SK-N-SH (cell line): ENCODE measurements around the gene SPATA13. TPM values are rescaled to one million over a fixed set of nuclear protein-coding genes. Genes with fewer than 3 reads are reported as not detected.

ENCODE experiments used
- CTCF ChIA-PET: fragments of 300-600, 350-600 bp; formaldehyde crosslinking; extraction: SDS; loops from one replicate; lab custom pipeline; 2021; lab: Yijun Ruan, JAX
- POLR2A ChIA-PET: fragments of 350-600 bp; sonication (Branson Sonifier 250); formaldehyde crosslinking; extraction: SDS; loops from one replicate; lab custom pipeline; 2020; ENCODE audit warnings: antibody characterized with exemption, inconsistent platforms; lab: Yijun Ruan, JAX
- DNase-seq: peaks from one replicate; pipeline ENCODE4 v3.0.0; 2012
- H2AFZ ChIP-seq: fragments of 200-600 bp; sonication (generic); 2 replicates; pipeline ENCODE4 v1.8.1; 2016; ENCODE audit warnings: antibody characterized with exemption, mild to moderate bottlenecking, low read depth
- H3F3A ChIP-seq: fragments of 200-600 bp; sonication (generic); replicated peaks from 2 replicates; pipeline ENCODE3; 2016; ENCODE audit warnings: antibody characterized with exemption, mild to moderate bottlenecking; ENCODE audit not compliant: insufficient read depth
- H3K27ac ChIP-seq, 2 experiments: fragments of 200-500 bp in 1 of 2; fragments of 200-600 bp in 1 of 2; sonication (Bioruptor generic) in 1 of 2; sonication (generic), shearing (Covaris generic) in 1 of 2; 2 replicates each; pipeline versions ENCODE4 v1.5.1 to v1.6.1; 2014 to 2016; ENCODE audit warnings: low read depth in 2 of 2, inconsistent platforms in 1 of 2, low read length in 1 of 2, mild to moderate bottlenecking in 1 of 2, mixed read lengths in 1 of 2
- H3K27me3 ChIP-seq: fragments of 200-600 bp; sonication (generic), shearing (Covaris generic); 2 replicates; pipeline ENCODE4 v1.6.1; 2016; ENCODE audit warnings: mixed run types; ENCODE audit not compliant: insufficient read depth
- H3K36me3 ChIP-seq, 2 experiments: fragments of 200-500 bp in 1 of 2; fragments of 200-600 bp in 1 of 2; sonication (Bioruptor generic) in 1 of 2; sonication (generic) in 1 of 2; replicated peaks in 1 of 2; 2 replicates each; pipeline versions ENCODE3 to v1.5.1; 2014 to 2016; ENCODE audit warnings: low read length in 1 of 2, mild to moderate bottlenecking in 1 of 2; ENCODE audit not compliant: insufficient read depth in 2 of 2, control insufficient read depth in 1 of 2
- H3K4me1 ChIP-seq, 2 experiments: fragments of 200-500 bp in 1 of 2; fragments of 200-600 bp in 1 of 2; sonication (Bioruptor generic) in 1 of 2; sonication (generic), shearing (Covaris generic) in 1 of 2; 2 replicates each; pipeline versions ENCODE4 v1.5.1 to v1.6.1; 2014 to 2016; ENCODE audit warnings: low read depth in 1 of 2, low read length in 1 of 2, mixed run types in 1 of 2; ENCODE audit not compliant: insufficient read depth in 2 of 2, control insufficient read depth in 1 of 2
- H3K4me2 ChIP-seq: fragments of 200-600 bp; sonication (generic), shearing (Covaris generic); 2 replicates; pipeline ENCODE4 v1.6.1; 2017; ENCODE audit warnings: mixed run types
- H3K4me3 ChIP-seq, 2 experiments: fragments of 200-500 bp in 1 of 2; fragments of 200-600 bp in 1 of 2; sonication (Bioruptor generic) in 1 of 2; sonication (generic), shearing (Covaris generic) in 1 of 2; 2 replicates each; pipeline versions ENCODE4 v1.5.1 to v1.8.1; 2014 to 2016; ENCODE audit warnings: low read depth in 2 of 2, inconsistent platforms in 1 of 2, low read length in 1 of 2, mild to moderate bottlenecking in 1 of 2, mixed read lengths in 1 of 2, moderate library complexity in 1 of 2
- H3K79me2 ChIP-seq: fragments of 200-600 bp; sonication (generic); 2 replicates; pipeline ENCODE4 v1.8.1; 2017; ENCODE audit warnings: mild to moderate bottlenecking; ENCODE audit not compliant: insufficient read depth
- H3K9ac ChIP-seq: fragments of 200-600 bp; sonication (generic); 2 replicates; pipeline ENCODE4 v1.6.1; 2017; ENCODE audit warnings: mixed run types
- H3K9me2 ChIP-seq: fragments of 200-600 bp; sonication (generic); 2 replicates; pipeline ENCODE4 v1.6.1; 2017; ENCODE audit warnings: mixed run types
- H3K9me3 ChIP-seq: fragments of 200-600 bp; sonication (generic); 2 replicates; pipeline ENCODE4 v1.6.1; 2017; ENCODE audit warnings: mixed run types, mild to moderate bottlenecking, moderate library complexity
- H4K20me1 ChIP-seq: fragments of 200-600 bp; sonication (generic); 2 replicates; pipeline ENCODE4 v1.6.1; 2017; ENCODE audit warnings: mild to moderate bottlenecking, mixed run types; ENCODE audit not compliant: insufficient read depth
- CHD2 ChIP-seq: fragments of 150-350 bp; IDR thresholded peaks from 2 replicates; pipeline ENCODE4 v1.6.1; 2018; ENCODE audit warnings: low read length; ENCODE audit not compliant: partially characterized antibody
- EZH2phosphoT487 ChIP-seq: fragments of 200-600 bp; sonication (generic); IDR thresholded peaks from 2 replicates; pipeline ENCODE4 v1.6.1; 2017; ENCODE audit warnings: low read depth, mixed run types, mild to moderate bottlenecking, antibody characterized with exemption, moderate library complexity, borderline replicate concordance
- FOXM1 ChIP-seq: IDR thresholded peaks from 2 replicates; pipeline ENCODE4 v1.4.0; 2012; ENCODE audit warnings: low read depth, mild to moderate bottlenecking
- GATA2 ChIP-seq: sonication (generic); formaldehyde crosslinking; IDR thresholded peaks from 2 replicates; pipeline ENCODE4 v1.5.0; 2020; ENCODE audit warnings: mild to moderate bottlenecking, missing genetic modification reagents
- MAX ChIP-seq: IDR thresholded peaks from 2 replicates; pipeline ENCODE4 v1.4.0; 2012; ENCODE audit warnings: low read depth
- SIN3A ChIP-seq: IDR thresholded peaks from 2 replicates; pipeline ENCODE4 v1.6.1; 2012; ENCODE audit warnings: low read depth, mild to moderate bottlenecking, low read length, moderate library complexity, borderline replicate concordance
- USF1 ChIP-seq: IDR thresholded peaks from 2 replicates; pipeline ENCODE4 v1.4.0; 2012; ENCODE audit warnings: low read depth, borderline replicate concordance
- YY1 ChIP-seq: IDR thresholded peaks from 2 replicates; pipeline ENCODE4 v1.4.0; 2012; ENCODE audit warnings: low read depth, mild to moderate bottlenecking
- WGBS: methylation state at CpG from one replicate; pipeline ENCODE4 v1.1.6; 2017; ENCODE audit warnings: low lambda C conversion rate; 5-methylcytosine and 5-hydroxymethylcytosine counted together
- polyA plus RNA-seq, 3 experiments: library from polyadenylated mRNA; depleted of rRNA; stranded (reverse); fragments of >200 nt; gene quantifications; 2 replicates each; pipeline ENCODE4 v1.2.3, GENCODE V29; 2012
- TF ChIP-seq, protein P1 (sequence below): IDR thresholded peaks from 2 replicates; pipeline ENCODE4; 2012
- TF ChIP-seq, protein P2 (sequence below): fragments of 150-350 bp; IDR thresholded peaks from 2 replicates; pipeline ENCODE4 v1.6.1; 2016; ENCODE audit warnings: mild to moderate bottlenecking, low read depth, low read length
- TF ChIP-seq, protein P3 (sequence below): fragments of 150-350 bp; IDR thresholded peaks from 2 replicates; pipeline ENCODE4 v1.6.1; 2017; ENCODE audit warnings: antibody characterized with exemption, low read length, low read depth, borderline replicate concordance

Gene SPATA13
- polyA plus RNA-seq, 1 of the 3 experiments (the other 2 are of a cell fraction): 4.3 TPM

- CTCF ChIA-PET: no interaction called here
- H3K9me3 ChIP-seq: no peaks in the 10 kb centered on the region
- no peak for DNase-seq
Measured at GRCh38 chr13:24299488-24300114, 139.1 kb downstream of the SPATA13 start.

DNA sequence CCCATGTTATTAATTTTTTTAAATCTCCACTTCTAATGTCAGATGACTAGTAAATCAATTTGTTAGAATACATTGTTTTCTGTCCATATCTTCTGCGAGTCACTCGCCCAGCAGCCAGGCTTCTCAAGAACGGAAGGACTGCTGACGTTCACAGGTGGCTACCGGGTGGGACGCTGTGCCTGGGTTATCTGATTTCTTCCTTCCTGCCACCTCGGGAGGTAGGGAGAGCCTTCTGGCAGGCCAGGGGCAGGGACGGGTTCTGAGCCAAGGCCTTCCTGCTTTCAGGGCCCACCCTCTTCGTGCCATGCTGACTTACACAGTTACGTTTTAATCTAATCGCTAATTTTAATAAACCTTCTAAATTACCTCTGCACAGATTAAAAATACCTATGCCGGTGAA lies 140.9 kb downstream of the SPATA13 start:
- no peak for DNase-seq
- H3K9me3 ChIP-seq: no peaks in the 10 kb centered on the region
- TF ChIP-seq FOXM1: no peak
- TF ChIP-seq, protein P1, sequence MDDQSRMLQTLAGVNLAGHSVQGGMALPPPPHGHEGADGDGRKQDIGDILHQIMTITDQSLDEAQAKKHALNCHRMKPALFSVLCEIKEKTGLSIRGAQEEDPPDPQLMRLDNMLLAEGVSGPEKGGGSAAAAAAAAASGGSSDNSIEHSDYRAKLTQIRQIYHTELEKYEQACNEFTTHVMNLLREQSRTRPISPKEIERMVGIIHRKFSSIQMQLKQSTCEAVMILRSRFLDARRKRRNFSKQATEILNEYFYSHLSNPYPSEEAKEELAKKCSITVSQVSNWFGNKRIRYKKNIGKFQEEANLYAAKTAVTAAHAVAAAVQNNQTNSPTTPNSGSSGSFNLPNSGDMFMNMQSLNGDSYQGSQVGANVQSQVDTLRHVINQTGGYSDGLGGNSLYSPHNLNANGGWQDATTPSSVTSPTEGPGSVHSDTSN: no peak
- TF ChIP-seq, protein P2, sequence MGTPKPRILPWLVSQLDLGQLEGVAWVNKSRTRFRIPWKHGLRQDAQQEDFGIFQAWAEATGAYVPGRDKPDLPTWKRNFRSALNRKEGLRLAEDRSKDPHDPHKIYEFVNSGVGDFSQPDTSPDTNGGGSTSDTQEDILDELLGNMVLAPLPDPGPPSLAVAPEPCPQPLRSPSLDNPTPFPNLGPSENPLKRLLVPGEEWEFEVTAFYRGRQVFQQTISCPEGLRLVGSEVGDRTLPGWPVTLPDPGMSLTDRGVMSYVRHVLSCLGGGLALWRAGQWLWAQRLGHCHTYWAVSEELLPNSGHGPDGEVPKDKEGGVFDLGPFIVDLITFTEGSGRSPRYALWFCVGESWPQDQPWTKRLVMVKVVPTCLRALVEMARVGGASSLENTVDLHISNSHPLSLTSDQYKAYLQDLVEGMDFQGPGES: no peak
- no peak for TF ChIP-seq CHD2
- TF ChIP-seq, protein P3, sequence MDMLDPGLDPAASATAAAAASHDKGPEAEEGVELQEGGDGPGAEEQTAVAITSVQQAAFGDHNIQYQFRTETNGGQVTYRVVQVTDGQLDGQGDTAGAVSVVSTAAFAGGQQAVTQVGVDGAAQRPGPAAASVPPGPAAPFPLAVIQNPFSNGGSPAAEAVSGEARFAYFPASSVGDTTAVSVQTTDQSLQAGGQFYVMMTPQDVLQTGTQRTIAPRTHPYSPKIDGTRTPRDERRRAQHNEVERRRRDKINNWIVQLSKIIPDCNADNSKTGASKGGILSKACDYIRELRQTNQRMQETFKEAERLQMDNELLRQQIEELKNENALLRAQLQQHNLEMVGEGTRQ: no peak
- TF ChIP-seq SIN3A: no peak
- TF ChIP-seq YY1: no peak
- no peak for TF ChIP-seq MAX
- TF ChIP-seq USF1: no peak
- no peaks in the 10 kb centered on the region for H3K27me3 ChIP-seq
- no peak overlapping the region for H3K9ac ChIP-seq
- H4K20me1 ChIP-seq: no peaks in the 10 kb centered on the region
- no peak overlapping the region for H2AFZ ChIP-seq
- H3K36me3 ChIP-seq: peaks cover 0 to 2% of the 10 kb centered on the region in 2 experiments
- 94% methylated on average over 12 of the region's 12 CpGs for WGBS
- H3K9me2 ChIP-seq: no peaks in the 10 kb centered on the region
- H3K4me2 ChIP-seq: no peak overlapping the region
- no peak overlapping the region for H3K27ac ChIP-seq
- POLR2A ChIA-PET: no interaction called here
- CTCF ChIA-PET: no interaction called here
- H3K79me2 ChIP-seq: no peaks in the 10 kb centered on the region
- no peak overlapping the region for H3K4me3 ChIP-seq
- no peaks in the 10 kb centered on the region for H3F3A ChIP-seq
- no peaks in the 10 kb centered on the region for H3K4me1 ChIP-seq

More at GRCh38 chr13:24299488-24300114, 139.1 kb downstream of the SPATA13 start:
- no peak overlapping the region for H2AFZ ChIP-seq
- H3K4me2 ChIP-seq: no peak overlapping the region
- H3K9me2 ChIP-seq: no peaks in the 10 kb centered on the region
- H3K79me2 ChIP-seq: no peaks in the 10 kb centered on the region
- POLR2A ChIA-PET: no interaction called here
- no peak overlapping the region for H3K27ac ChIP-seq
- no peaks in the 10 kb centered on the region for H4K20me1 ChIP-seq
- no peaks in the 10 kb centered on the region for H3F3A ChIP-seq
- H3K36me3 ChIP-seq: peaks cover 2 to 5% of the 10 kb centered on the region in 2 experiments
- no peaks in the 10 kb centered on the region for H3K27me3 ChIP-seq
- no peak overlapping the region for H3K4me3 ChIP-seq
- H3K9ac ChIP-seq: no peak overlapping the region
- 94% methylated on average over 13 of the region's 16 CpGs for WGBS
- H3K4me1 ChIP-seq: no peaks in the 10 kb centered on the region
- TF ChIP-seq EZH2phosphoT487 (no peak), GATA2 (CRISPR knock-in tag) (no peak)
